NCI-H2196 treated with DMSO at 0.1 percent for 48 hours (cell line): ENCODE results near the gene UBAP1L.
"Not testable (repeated sequence)": the region's sequence is repeated elsewhere in the genome, so short reads cannot be mapped to it uniquely, and the experiment has no call there.

Experiments
- DNase-seq: peaks from one replicate; lab custom pipeline; 2025; ENCODE audit not compliant: unreplicated experiment; lab: John Stamatoyannopoulos, UW

UBAP1L gene

DNA sequence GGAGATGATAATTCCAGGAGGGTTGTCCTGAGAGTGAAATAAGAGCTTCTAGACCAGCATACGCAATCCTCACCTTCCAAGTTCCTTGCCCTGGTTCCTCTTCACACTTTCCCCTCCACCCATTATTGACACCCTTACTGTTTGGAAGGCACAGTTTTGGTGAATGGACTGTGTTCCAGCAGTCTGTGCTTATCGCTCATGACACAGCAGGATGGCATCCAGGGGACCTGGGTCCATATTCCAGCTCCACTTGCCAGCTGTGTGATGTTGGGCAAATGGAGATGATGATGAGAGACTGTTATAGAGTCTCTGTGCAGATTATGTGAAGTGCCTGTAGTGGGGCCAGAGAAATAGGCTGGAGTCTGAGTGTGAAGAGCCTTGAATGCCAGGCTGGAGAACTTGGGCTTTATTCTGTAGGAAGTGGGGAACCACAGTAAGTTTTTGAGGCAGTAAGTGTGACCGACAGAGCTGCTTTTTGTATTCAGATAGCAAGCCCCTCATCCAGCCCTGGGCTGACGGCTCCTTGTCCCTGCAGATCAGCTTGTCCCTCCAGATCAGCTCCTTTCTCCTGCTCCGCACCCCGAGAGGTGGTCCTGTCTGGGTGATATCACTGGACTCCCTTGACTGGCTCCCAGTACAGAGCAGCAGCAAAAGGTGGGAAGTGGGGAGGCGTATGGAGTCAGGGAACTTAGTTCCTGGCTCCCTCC, 30.3 kb downstream of the UBAP1L start:
- DNase-seq: no peak

DNA sequence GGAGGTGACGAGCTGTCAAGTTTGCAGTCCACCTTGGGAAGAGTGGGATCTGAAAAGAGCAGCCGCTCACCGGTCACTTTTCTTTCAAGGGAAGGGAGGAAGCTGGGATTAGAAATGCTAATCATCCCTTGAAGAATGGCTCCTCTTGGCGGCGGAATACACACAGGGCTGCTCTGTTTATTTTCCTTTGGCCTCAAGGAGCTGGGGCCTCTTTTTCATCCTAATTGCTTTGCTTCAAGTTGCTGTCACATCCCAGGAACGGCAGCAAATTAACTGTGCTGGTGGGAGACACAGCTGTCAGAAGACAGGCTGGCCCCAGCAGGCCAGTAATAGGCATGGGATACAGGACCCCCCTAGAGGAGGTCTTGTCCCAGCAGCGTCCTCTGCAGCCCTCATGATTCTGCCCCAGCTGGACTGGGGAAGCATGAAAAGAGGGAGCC, 31.7 kb downstream of the UBAP1L start:
- DNase-seq: no peak

DNA sequence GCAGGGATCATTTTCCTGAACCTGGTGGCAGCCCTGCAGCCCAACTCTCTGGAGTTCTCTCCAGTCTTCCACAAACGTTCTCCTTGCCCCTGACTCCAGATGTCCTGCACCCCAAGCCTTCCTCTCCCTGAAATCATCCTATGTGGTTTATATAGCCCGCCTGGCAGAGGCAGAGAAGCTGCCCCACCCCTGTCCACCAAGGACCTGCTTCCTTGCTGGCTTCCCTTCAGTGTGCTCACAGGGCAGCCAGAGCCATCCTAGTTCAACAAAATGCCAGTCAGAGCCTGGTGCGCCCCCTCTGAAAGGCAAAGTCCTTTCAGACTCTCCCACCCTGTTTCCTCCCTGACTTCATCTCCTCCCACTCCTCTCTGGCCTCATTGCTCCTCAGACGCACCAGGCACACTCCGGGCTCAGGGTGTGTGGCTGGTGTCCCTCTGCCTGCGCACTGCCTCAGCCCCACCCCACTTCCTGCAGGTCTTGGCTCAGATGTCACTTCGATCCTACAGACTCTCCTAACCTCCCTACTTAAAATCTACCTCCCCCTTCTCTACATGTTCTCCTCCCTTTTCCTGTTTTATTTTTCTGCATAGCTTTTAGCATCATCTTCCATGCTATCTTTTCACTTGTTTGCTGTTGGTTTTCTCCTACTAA, 32.6 kb downstream of the UBAP1L start:
- no peak for DNase-seq

DNA sequence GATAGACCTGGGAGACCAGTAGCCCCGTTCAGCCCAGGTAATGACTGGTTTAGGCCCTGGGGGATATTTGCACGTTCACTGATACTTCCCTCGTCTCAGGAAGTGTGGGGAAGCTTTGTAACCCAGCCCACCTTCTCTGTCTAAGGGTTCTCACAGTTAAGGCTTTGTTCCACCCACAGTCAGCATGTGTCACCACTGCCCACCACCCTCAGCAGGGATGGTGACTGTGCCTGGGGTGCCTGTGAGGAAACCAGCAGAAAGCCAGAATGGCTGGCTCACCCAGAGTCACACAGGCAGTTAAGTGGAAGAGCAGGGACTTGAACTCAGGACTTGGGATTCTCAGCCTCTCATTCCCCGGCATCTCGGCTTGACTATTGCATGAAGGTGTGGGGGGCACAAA, 33.2 kb downstream of the UBAP1L start:
- DNase-seq: no peak

DNA sequence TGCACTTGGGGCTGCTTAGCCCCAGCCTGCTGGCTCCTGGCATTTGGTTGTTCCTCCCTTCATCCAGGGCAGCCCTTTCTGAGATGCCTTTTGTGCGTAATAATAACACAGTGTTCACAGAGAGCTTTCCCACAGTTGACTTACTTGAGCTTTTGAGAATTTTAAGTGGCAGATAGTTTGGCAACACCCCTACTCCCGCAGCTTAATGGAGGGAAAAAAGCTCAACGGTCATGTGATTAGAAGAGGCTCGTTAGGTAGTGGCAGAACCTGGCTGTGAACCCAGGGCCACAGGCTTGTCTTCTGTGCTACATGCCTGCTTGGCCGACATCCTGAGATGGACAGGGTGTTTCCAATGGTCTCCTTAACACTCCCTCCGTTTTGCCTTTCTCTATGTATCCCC, 33.7 kb downstream of the UBAP1L start:
- DNase-seq: no peak

DNA sequence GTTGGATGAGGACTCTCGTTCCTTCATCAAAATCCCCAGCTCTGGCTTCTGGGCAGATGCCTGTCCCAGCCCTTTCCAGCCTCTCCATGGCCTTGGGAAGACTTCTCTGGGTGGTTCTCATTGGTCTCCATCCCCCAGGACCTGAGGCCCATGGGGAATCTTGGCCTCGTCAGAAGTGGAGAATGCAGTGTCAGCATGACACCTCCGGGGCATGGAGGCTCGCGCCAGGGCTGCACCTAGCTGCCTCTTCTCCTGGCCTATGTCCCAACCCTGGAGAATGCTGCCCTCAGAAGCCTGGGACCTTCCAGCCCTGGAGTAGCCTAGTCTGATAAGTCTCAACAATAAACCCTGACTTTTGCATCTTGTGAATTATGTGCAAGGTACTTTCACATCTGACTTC, 35.4 kb downstream of the UBAP1L start:
- no peak for DNase-seq

DNA sequence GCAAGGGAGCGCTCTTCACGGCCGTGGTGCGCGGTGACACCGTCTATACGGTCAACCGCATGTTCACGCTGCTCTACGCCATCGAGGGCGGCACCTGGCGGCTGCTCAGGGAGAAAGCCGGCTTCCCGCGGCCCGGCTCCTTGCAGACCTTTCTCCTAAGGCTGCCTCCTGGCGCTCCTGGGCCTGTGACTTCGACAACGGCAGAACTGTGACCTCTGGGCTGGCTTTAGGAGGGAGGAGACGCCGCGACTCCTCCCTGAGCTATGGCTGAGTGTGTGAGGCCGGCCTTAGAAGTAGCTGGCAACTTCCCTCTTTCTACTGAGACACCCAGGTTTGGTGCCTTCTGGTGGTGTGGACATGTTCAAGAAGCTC, 37.0 kb downstream of the UBAP1L start:
- DNase-seq: no peak

DNA sequence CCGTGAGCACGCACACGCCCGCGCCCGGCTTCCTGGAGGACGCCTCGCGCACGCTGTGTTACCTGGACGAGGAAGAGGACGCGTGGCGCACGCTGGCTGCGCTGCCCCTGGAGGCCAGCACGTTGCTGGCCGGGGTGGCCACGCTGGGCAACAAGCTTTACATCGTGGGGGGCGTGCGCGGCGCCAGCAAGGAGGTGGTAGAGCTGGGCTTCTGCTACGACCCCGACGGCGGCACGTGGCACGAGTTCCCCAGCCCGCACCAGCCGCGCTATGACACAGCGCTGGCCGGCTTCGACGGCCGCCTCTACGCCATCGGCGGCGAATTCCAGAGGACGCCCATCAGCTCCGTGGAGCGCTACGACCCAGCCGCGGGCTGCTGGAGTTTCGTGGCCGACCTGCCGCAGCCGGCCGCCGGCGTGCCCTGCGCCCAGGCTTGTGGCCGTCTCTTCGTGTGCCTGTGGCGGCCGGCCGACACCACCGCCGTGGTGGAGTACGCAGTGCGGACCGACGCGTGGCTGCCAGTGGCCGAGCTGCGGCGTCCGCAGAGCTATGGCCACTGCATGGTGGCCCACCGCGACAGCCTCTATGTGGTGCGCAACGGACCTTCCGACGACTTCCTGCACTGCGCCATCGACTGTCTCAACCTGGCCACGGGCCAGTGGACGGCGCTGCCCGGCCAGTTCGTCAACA, 37.6 kb downstream of the UBAP1L start:
- DNase-seq: no peak

DNA sequence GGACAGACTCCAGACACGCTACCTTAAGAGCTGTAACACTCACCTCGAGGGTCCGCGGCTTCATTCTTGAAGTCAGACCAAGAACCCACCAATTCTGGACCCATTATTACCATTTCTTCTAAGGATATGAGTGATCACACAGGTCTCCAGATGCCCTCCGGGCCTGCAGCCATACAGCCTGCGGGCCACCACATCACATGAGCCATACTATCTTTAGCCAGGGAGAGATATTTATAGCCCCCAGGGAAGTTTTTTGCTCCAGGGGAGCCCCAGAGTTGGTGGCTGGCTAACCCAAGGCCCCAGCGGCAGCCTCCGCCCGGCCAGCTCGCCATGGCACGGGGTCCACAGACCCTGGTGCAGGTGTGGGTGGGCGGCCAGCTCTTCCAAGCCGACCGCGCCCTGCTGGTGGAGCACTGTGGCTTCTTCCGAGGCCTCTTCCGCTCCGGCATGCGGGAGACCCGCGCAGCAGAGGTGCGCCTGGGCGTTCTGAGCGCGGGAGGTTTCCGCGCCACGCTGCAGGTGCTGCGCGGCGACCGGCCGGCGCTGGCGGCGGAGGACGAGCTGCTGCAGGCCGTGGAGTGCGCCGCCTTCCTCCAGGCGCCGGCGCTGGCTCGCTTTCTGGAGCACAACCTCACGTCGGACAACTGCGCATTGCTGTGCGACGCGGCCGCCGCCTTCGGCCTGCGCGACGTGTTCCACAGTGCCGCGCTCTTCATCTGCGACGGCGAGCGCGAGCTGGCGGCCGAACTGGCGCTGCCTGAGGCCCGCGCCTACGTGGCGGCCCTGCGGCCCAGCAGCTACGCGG, 38.3 kb downstream of the UBAP1L start, which contains the start of gene KBTBD13:
Gene KBTBD13, plus strand, starts transcription at position 261 of the 805 bp plus-strand sequence. Its CDS starts 70 bp downstream, at position 331.
- DNase-seq: no peak

DNA sequence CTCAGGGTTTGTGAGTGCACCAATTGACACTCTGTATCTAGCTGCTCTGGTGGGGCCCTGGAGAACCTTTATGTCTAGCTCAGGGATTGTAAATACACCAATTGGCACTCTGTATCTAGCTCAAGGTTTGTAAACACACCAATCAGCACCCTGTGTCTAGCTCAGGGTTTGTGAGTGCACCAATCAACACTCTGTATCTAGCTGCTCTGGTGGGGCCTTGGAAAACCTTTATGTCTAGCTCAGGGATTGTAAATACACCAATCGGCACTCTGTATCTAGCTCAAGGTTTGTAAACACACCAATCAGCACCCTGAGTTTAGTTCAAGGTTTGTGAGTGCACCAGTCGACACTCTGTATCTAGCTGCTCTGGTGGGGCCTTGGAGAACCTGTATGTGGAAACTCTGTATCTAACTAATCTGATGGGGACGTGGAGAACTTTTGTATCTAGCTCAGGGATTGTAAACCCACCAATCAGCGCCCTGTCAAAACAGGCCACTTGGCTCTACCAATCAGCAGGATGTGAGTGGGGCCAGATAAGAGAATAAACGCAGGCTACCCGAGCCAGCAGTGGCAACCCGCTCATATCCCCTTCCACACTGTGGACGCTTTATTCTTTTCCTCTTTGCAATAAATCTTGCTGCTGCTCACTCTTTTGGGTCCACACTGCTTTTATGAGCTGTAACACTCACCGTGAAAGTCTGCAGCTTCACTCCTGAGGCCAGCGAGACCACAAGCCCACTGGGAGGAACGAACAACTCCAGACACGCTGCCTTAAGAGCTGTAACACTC, 39.2 kb downstream of the UBAP1L start:
- DNase-seq: not testable (repeated sequence)

DNA sequence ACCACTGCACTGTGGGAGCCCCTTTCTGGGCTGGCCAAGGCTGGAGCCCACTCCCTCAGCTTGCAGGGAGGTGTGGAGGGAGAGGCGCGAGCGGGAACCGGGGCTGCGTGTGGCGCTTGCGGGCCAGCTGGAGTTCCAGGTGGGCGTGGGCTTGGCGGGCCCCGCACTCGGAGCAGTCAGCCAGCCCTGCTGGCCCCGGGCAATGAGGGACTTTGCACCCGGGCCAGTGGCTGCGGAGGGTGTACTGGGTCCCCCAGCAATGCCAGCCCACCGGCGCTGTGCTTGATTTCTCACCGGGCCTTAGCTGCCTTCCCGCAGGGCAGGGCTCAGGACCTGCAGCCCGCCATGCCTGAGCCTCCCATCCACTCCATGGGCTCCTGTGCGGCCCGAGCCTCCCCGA, 40.1 kb downstream of the UBAP1L start:
- not testable (repeated sequence) for DNase-seq

DNA sequence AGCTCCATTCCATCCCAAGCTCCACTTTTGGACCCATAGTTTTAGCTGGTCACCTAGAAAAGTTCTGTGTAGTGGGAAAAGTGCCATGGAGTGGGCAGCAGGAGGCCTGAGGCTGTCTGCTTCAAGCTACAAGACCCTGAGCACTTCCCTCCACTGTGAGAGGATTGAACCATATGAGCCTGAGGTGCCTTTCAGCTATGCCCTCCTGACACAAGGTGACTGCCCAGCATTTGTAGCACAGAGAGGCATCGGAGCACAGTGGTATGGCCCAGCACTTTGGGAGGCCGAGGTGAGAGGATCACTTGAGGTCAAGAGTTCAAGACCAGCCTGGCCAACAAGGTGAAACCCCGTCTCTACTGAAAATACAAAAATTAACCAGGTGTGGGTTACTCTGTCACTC, 42.4 kb downstream of the UBAP1L start:
- no peak for DNase-seq

DNA sequence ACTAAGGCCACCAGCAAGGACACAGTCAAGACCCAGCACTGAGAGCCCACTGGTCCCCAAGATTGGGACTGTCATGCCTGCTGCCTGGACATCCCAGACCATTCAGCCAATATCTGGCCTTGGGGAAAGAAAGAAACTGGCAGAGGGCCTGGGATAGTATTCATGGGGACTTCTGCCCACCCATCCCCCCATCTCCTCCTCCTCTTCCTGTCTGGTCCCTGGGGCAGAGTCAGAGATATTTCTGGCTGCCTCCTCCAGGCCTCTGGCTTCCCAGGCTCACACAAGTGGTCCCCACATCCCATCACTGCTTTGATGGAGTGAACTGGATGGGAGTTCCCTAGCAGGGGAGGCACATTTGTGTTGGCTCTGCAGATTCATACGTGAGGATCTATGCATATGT, 43.0 kb downstream of the UBAP1L start:
- DNase-seq: no peak

DNA sequence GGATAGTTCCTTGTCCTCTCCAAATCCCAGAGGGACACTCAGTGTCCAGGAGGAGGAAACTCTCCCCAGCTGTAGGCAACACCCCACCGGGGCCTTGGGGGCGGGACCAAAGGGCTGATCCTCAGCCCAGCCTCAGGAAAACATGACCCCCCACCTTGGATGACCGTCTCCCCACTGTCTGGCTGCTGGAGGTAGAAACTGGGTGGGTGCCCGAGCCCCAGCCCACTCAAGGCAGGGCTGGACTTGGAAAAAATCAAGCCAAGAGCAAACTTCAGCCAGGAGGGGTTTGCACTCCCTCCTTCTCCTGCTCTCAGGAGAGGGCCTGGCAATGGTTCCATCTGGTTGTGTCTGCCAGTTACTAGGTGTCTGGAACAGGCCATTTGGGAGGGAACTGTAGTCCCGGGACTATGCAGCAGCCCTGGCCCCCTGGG, 43.6 kb downstream of the UBAP1L start:
- DNase-seq: no peak

DNA sequence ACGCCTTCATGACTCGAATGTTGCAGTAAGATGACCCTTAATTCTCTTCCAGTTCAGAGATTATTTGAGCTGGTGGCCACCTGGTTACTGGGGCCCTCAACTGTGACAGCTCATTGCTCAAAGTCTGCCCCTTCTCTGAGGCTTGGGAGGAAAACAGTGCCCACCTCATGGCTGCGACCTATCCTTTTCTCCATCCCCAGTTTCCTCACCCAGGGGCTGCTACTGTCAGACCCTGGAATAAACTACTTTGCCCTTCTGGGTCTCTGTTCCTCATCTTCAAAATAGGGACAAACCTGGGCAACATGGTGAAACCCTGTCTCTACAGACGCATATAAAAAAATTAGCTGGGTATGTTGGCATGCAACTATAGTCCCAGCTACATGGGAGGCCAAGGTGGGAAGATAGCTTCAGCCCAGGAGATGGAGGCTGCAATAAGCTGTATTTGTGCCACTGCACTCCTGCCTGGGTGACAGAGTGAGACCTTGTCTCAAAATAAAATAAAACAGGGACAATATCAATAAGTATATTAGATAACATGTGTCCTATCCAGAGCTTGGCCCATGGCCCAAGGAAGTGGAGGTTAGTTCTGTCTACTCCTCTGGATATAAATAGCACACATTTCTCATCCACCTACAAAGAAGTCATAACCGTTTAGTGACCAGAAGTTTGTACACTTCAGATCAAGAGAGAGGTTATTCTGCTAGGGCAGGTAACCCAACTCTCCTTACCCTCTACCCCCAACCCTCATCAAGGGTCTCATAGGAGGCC, 45.0 kb downstream of the UBAP1L start:
- DNase-seq: no peak

DNA sequence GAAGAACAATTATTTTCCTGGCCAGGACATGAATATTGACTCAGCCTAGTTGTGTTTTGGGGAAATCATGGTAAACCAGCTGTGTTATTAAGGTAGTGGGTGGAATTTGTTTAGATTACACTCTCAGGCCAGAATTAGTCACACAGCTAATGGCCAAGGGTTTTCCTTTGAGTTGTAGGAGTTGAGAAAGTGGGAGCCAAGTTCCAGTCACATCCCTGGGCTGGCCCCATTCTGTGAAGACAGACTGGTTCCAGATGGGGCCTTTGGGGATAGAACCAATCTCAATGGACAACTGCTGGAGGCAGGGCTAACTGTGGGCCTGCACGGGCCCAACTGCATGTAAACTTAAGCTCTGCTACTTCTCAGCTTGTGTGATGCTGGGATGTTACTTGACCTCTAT, 45.8 kb downstream of the UBAP1L start:
- no peak for DNase-seq

DNA sequence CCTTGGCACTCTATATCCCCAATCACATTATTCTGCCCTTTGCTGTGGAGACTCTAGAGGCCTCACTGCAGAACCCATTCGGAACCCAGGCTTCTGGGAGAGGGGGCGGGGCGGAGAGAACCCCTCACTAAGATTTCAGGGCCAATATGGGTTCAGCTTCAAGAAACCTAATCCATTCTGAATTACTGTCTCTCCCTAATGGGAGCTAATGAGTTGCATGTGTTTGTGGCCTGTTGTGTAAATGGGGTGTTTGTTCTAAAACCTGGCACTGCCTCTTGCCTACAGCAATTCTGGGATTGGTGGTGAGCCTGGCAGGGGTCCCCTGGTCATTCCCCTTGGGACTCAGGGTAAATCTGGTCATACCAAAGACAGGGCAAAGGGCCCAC, 46.6 kb downstream of the UBAP1L start:
- no peak for DNase-seq

DNA sequence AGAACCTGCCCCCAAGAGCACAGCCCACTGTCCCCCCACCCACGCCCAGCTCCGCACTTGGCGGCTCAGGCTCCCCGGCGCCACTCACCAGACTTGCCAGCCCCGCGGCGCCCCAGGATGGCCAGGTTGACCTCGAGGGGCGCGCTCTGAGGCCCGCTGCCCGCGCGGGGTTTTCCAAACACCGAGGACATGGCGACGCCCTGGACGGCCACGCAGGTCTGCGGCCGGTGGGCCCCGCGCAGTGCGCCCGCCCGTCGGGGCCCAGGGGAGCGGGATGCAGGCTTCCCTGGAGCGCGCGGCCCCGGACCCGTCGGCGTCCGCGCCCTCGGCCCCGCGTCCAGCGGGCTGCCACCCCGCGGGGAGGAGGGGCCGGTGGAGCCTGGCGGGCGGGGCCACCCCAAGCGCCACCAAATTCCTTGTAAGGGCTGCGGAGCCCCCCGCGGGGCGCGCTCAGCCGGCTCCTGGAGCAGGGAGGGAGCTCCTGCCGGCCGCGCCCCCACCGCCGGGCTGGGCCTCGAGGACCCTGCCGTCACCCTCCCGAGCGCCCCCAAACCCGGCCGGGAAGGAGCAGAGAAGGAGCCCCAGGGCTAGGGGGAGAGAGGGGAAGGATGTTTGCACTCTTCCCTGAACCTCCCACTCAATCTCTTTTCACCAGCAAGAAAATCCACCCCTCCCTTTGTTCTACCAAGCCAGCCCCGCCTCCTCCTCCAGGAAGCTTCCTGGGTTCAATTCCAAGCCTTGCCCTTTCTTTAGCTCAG, 47.2 kb downstream of the UBAP1L start, which contains the start of gene RASL12:
Gene RASL12, minus strand, starts transcription at position 347 of the 758 bp plus-strand sequence. Its CDS starts 156 bp downstream, at position 191.
- no peak for DNase-seq

DNA sequence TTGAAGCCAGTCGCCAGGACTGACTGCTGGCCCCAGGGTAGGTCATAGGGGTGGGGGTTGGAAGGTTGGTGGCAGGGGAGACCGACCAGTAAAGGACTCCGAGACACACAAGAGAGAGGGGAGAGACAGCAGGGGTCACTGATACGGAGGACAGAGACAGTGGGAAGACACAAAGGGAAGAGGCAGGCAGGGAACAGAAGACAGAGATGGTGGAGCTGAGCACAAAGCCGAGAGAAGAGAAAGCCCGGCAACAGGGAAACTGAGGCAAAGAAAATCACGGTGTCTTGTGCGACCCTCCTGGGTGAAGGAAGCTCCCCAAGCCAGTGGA, 47.7 kb downstream of the UBAP1L start:
- DNase-seq: no peak
